Lung (tissue), 12 donors: ENCODE measurements around the gene VPS13D. TPM values are rescaled to one million over a fixed set of nuclear protein-coding genes. Genes with fewer than 3 reads are reported as not detected.
A peak's percentile ranks its signal among the peaks of the same experiment; 100 is the strongest.

ENCODE experiments used
- ATAC-seq: fragments of 200-7000 bp; cut with Tn5 transposase; one replicate; pipeline ENCODE4 v1.9.1; 2020; ENCODE audit warnings: moderate number of reproducible peaks; ENCODE audit not compliant: insufficient read depth, low FRiP score
- DNase-seq, 3 donors: peaks; one replicate each; pipeline ENCODE4 v3.0.0-alpha.2; 2013 to 2017
- H3K27ac ChIP-seq, 2 donors: one replicate each; pipeline ENCODE4 v1.5.1; 2013; ENCODE audit warnings: mild to moderate bottlenecking in 2 of 2, moderate library complexity in 2 of 2, control low read depth in 1 of 2, inconsistent platforms in 1 of 2, low read depth in 1 of 2, low read length in 1 of 2
- H3K27me3 ChIP-seq, 3 donors: one replicate each; pipeline ENCODE4 v1.5.1; 2013; ENCODE audit warnings: low read length in 2 of 3; ENCODE audit not compliant: control insufficient read depth in 3 of 3, insufficient read depth in 3 of 3
- H3K36me3 ChIP-seq, 4 donors: one replicate each; pipeline ENCODE4 v1.5.1; 2013; ENCODE audit warnings: low read length in 4 of 4, mild to moderate bottlenecking in 1 of 4, moderate library complexity in 1 of 4; ENCODE audit not compliant: control insufficient read depth in 4 of 4, insufficient read depth in 4 of 4
- H3K4me1 ChIP-seq, 5 donors: one replicate each; pipeline ENCODE4 v1.5.1; 2013; ENCODE audit warnings: low read length in 5 of 5, mild to moderate bottlenecking in 2 of 5, moderate library complexity in 1 of 5; ENCODE audit not compliant: control insufficient read depth in 5 of 5, insufficient read depth in 5 of 5
- H3K4me3 ChIP-seq: one replicate; pipeline ENCODE4 v1.5.1; 2013; ENCODE audit warnings: mild to moderate bottlenecking, control low read depth, moderate library complexity
- H3K9ac ChIP-seq, 2 donors: one replicate each; pipeline ENCODE4 v1.5.1; 2013; ENCODE audit warnings: low read length in 2 of 2, control low read depth in 1 of 2; ENCODE audit not compliant: insufficient read depth in 1 of 2
- H3K9me3 ChIP-seq, 4 donors: one replicate each; pipeline ENCODE4 v1.5.1; 2013; ENCODE audit warnings: low read length in 3 of 4, mild to moderate bottlenecking in 1 of 4, moderate library complexity in 1 of 4; ENCODE audit not compliant: control insufficient read depth in 4 of 4, insufficient read depth in 3 of 4
- CTCF ChIP-seq: IDR thresholded peaks from 2 replicates; pipeline ENCODE4 v1.5.1; 2012; ENCODE audit warnings: mild to moderate bottlenecking; ENCODE audit errors: control extremely low read depth, extremely low read depth
- WGBS, 2 donors: extraction: QIAGEN DNeasy Blood & Tissue Kit; methylation state at CpG; one replicate each; pipeline ENCODE4 v1.1.7; 2013; 5-methylcytosine and 5-hydroxymethylcytosine counted together
- polyA plus RNA-seq, 2 donors: library from polyadenylated mRNA; stranded (reverse); fragments of 200-250 nt; gene quantifications; one replicate each; pipeline ENCODE4 v1.2.1, GENCODE V29; 2013
- total RNA-seq, 2 donors: library from RNA; depleted of rRNA in 1 of 2; stranded (reverse); fragments of >200 nt in 1 of 2; gene quantifications; one replicate each; pipeline ENCODE4 v1.2.1, GENCODE V29; 2014 to 2021
- donor health status: control.
- donor health status: control.
- donor health status: Bipolar disorder and iron deficiency.
- donor health status: healthy.
- donor health status: DM: yes; HTN: yes; CAD: no.

VPS13D gene
- total and polyA plus RNA-seq, 4 donors, result 18.4 to 76.0 (median 37.5) TPM

GRCh38 chr1:12528021-12528852, 298.4 kb downstream of the VPS13D start:
- Histone ChIP-seq H3K27ac (peak overlapping the region in 1 of 2 donors; percentile 61), H3K9me3 (no peaks in the 10 kb centered on the region), H3K27me3 (no peaks in the 10 kb centered on the region), H3K9ac (no peak overlapping the region), H3K36me3 (no peaks in the 10 kb centered on the region), H3K4me3 (no peak overlapping the region), H3K4me1 (peaks cover 0 to 18% (median 14%) of the 10 kb centered on the region in 5 donors)
- ATAC-seq (peak; percentile 59), DNase-seq (peak; percentile 84 to 92 (median 85))
- 61 to 77% methylated on average over 24 of the region's 24 CpGs for WGBS, 2 donors
- no peak for TF ChIP-seq CTCF

GRCh38 chr1:12529640-12530174, 299.9 kb downstream of the VPS13D start:
- no peak overlapping the region for H3K9ac ChIP-seq
- H3K9me3 ChIP-seq, result no peaks in the 10 kb centered on the region
- DNase-seq (no peak), ATAC-seq (no peak)
- no peak for TF ChIP-seq CTCF
- no peak overlapping the region for H3K27ac ChIP-seq
- H3K4me1 ChIP-seq, result peaks cover 0 to 18% (median 14%) of the 10 kb centered on the region in 5 donors
- 82 to 91% methylated on average over 3 of the region's 3 CpGs for WGBS, 2 donors
- H3K27me3 ChIP-seq, result no peaks in the 10 kb centered on the region
- no peak overlapping the region for H3K4me3 ChIP-seq
- no peaks in the 10 kb centered on the region for H3K36me3 ChIP-seq

GRCh38 chr1:12530462-12531178, 300.8 kb downstream of the VPS13D start:
- 61 to 80% methylated on average over 11 of the region's 11 CpGs for WGBS, 2 donors
- no peak overlapping the region for H3K9ac ChIP-seq
- H3K27me3 ChIP-seq, result no peaks in the 10 kb centered on the region
- H3K27ac ChIP-seq, result no peak overlapping the region
- H3K4me3 ChIP-seq, result no peak overlapping the region
- H3K4me1 ChIP-seq, result peaks cover 0 to 13% (median 11%) of the 10 kb centered on the region in 5 donors
- no peaks in the 10 kb centered on the region for H3K36me3 ChIP-seq
- H3K9me3 ChIP-seq, result no peaks in the 10 kb centered on the region
- DNase-seq (no peak), ATAC-seq (no peak)
- no peak for TF ChIP-seq CTCF
